ENCODE results near the gene CC2D1B. TPM values are rescaled to one million over a fixed set of nuclear protein-coding genes. Genes with fewer than 3 reads are reported as not detected.
"Not testable (repeated sequence)": the region's sequence is repeated elsewhere in the genome, so short reads cannot be mapped to it uniquely, and the experiment has no call there.

Gene CC2D1B
- polyA plus RNA-seq, 1 experiment, result 18.9 TPM

DNA sequence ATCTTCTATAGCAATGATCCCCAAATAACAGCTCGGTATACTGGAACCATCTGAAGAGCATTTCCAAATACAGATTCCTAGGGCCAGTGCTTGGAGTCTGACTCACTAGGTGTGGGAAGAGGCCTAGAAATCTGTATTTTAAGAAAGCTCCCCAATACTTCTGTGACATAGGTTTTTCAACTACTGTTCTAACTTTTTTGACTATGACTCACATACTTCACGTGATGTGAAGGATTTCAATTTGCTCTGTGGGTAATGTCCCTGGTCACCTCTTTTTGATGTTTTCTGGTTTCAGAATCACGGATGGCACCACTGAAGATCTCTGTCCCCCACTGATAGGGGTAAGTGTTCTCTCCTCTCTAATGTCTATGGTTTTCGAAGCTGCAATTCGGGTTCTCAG is 27.2 kb upstream of the CC2D1B start:
- H3K36me3 ChIP-seq (ENCODE audit: control insufficient read depth, insufficient read depth, low read length), result no peaks in the 10 kb centered on the region; the same call in 1 of the 2 replicates
- POLR2A ChIA-PET, result no interaction called here
- no peak overlapping the region for H3K4me3 ChIP-seq (ENCODE audit: low read depth, low read length)
- CTCF ChIA-PET, result interaction anchor here (0.8 to 1.0 kb wide), 2 partner anchors 9 kb away, joined by 3 to 4 read pairs; no protein-coding TSS in a partner anchor
- H3K27me3 ChIP-seq (ENCODE audit: control insufficient read depth, insufficient read depth, low read length), result no peaks in the 10 kb centered on the region
- TF ChIP-seq, protein P1, sequence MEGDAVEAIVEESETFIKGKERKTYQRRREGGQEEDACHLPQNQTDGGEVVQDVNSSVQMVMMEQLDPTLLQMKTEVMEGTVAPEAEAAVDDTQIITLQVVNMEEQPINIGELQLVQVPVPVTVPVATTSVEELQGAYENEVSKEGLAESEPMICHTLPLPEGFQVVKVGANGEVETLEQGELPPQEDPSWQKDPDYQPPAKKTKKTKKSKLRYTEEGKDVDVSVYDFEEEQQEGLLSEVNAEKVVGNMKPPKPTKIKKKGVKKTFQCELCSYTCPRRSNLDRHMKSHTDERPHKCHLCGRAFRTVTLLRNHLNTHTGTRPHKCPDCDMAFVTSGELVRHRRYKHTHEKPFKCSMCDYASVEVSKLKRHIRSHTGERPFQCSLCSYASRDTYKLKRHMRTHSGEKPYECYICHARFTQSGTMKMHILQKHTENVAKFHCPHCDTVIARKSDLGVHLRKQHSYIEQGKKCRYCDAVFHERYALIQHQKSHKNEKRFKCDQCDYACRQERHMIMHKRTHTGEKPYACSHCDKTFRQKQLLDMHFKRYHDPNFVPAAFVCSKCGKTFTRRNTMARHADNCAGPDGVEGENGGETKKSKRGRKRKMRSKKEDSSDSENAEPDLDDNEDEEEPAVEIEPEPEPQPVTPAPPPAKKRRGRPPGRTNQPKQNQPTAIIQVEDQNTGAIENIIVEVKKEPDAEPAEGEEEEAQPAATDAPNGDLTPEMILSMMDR (IDR thresholded peaks at IDR 0.05; ENCODE audit: insufficient read depth, low read depth, low read length), result no peak
- no peak for DNase-seq (ENCODE audit: low read depth)

- H3K36me3 ChIP-seq (ENCODE audit: control insufficient read depth, insufficient read depth, low read length), result no peaks in the 10 kb centered on the region; the same call in 1 of the 2 replicates
- H3K4me3 ChIP-seq (ENCODE audit: low read depth, low read length), result no peak overlapping the region
- TF ChIP-seq, protein P1 (IDR thresholded peaks at IDR 0.05; ENCODE audit: insufficient read depth, low read depth, low read length), result no peak
- DNase-seq (ENCODE audit: low read depth), result no peak
- H3K27me3 ChIP-seq (ENCODE audit: control insufficient read depth, insufficient read depth, low read length), result no peaks in the 10 kb centered on the region
- ChIA-PET CTCF (interaction anchor here (0.6 kb wide), 1 partner anchor 402 kb away, joined by 3 read pairs; no protein-coding TSS in a partner anchor), POLR2A (no interaction called here)
These were observed 20.5 kb upstream of the CC2D1B start for GRCh38 chr1:52386458-52386857.

GRCh38 chr1:52385376-52385775 is 19.4 kb upstream of the CC2D1B start:
- TF ChIP-seq, protein P1 (IDR thresholded peaks at IDR 0.05; ENCODE audit: insufficient read depth, low read depth, low read length), result no peak
- Histone ChIP-seq H3K36me3 (ENCODE audit: control insufficient read depth, insufficient read depth, low read length) (no peaks in the 10 kb centered on the region; the same call in 1 of the 2 replicates), H3K4me3 (ENCODE audit: low read depth, low read length) (no peak overlapping the region), H3K27me3 (ENCODE audit: control insufficient read depth, insufficient read depth, low read length) (no peaks in the 10 kb centered on the region)
- CTCF ChIA-PET, result no interaction called here
- POLR2A ChIA-PET, result no interaction called here
- no peak for DNase-seq (ENCODE audit: low read depth)

DNA sequence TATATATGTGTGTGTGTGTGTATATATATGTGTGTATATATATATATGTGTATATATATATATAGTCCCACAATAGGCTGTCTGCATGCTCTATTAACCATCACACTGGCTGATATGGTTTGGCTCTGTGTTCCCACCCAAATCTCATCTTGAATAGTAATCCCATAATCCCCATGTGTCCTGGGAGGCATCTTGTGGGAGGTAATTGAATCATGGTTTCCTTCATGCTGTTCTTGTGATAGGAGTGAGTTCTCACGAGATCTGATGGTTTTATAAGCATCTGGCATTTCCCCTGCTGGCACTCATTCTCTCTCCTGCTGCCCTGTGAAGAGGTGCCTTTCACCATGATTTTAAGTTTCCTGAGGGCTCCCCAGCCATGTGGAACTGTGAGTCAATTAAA is 3.8 kb upstream of the CC2D1B start:
- CTCF ChIA-PET; POLR2A ChIA-PET; H3K36me3 ChIP-seq (ENCODE audit: control insufficient read depth, insufficient read depth, low read length); H3K27me3 ChIP-seq (ENCODE audit: control insufficient read depth, insufficient read depth, low read length); DNase-seq (ENCODE audit: low read depth); H3K4me3 ChIP-seq (ENCODE audit: low read depth, low read length): not testable (repeated sequence)

DNA sequence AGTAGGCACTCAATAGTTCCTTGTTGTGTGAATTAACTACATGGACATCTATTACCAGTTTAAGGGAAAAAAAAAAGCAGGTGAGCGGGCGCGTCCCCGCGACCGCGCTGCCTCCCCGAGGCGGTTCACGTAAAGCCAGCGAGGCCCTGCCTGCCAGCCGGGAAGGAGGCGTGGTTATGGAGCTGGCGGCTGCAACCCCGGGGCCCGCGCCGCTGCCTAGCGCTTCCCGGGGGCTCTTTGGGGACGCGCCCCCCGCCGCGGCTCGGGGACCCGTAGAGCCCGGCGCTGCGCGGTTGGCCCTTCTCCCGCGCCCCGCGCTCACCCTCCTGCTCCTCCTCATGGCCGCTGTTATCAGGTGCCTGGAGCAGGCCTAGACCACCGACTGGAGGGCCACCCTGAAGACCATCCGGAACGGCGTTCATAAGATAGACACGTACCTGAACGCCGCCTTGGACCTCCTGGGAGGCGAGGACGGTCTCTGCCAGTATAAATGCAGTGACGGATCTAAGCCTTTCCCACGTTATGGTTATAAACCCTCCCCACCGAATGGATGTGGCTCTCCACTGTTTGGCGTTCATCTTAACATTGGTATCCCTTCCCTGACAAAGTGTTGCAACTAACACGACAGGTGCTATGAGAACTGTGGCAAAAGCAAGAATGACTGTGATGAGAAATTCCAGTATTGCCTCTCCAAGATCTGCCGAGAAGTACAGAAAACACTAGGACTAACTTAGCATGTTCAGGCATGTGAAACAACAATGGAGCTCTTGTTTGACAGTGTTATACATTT is 2.6 kb upstream of the CC2D1B start:
- Histone ChIP-seq H3K4me3 (ENCODE audit: low read depth, low read length) (peak overlapping the region; percentile 43), H3K27me3 (ENCODE audit: control insufficient read depth, insufficient read depth, low read length) (no peaks in the 10 kb centered on the region), H3K36me3 (ENCODE audit: control insufficient read depth, insufficient read depth, low read length) (peaks cover 3% of the 10 kb centered on the region; the same call in 1 of the 2 replicates)
- POLR2A ChIA-PET, result no interaction called here
- no peak for DNase-seq (ENCODE audit: low read depth)
- TF ChIP-seq, protein P1 (IDR thresholded peaks at IDR 0.05; ENCODE audit: insufficient read depth, low read depth, low read length), result peak; percentile 21; the same call in 1 of the 2 replicates
- CTCF ChIA-PET, result interaction anchor here (0.7 to 1.1 kb wide), 3 partner anchors 19 to 318 kb away, joined by 3 to 4 read pairs (median 3); no protein-coding TSS in a partner anchor
